GM12878 (cell line): ENCODE measurements around the gene ATP5PB. TPM values are rescaled to one million over a fixed set of nuclear protein-coding genes. Genes with fewer than 3 reads are reported as not detected.

ENCODE experiments used
- ATAC-seq: fragments of 200-7000 bp; cut with Tn5 transposase; 3 replicates; pipeline ENCODE4 v1.9.1; 2020; ENCODE audit warnings: mild to moderate bottlenecking, moderate library complexity
- BruUV-seq: library from RNA; stranded (reverse); fragments of 400-500 nt; replicated peaks from 2 replicates; lab custom pipeline; 2021; lab: Mats Ljungman, UMichigan
- CTCF ChIA-PET: fragments of 300-600 bp; sonication (Branson Sonifier 250); formaldehyde crosslinking; extraction: SDS; loops from one replicate; lab custom pipeline; 2021; ENCODE audit warnings: inconsistent platforms; lab: Yijun Ruan, JAX
- POLR2A ChIA-PET: fragments of 350-600 bp; formaldehyde crosslinking; extraction: SDS; loops from one replicate; lab custom pipeline; 2021; ENCODE audit warnings: inconsistent platforms; lab: Charles Lee
- RAD21 ChIA-PET: fragments of 300-600 bp; sonication (Branson Sonifier 250); formaldehyde crosslinking; loops from one replicate; lab custom pipeline; 2023; ENCODE audit warnings: antibody characterized with exemption; ENCODE audit not compliant: unreplicated experiment; lab: Charles Lee
- SMC1A ChIA-PET: fragments of 300-600 bp; sonication (Branson Sonifier 250); formaldehyde crosslinking; loops from one replicate; lab custom pipeline; 2023; ENCODE audit not compliant: unreplicated experiment, uncharacterized antibody; lab: Charles Lee
- DNase-seq: peaks from one replicate; pipeline ENCODE4 v3.0.0-alpha.2; 2011; ENCODE audit warnings: low read depth, low spot score
- FAIRE-seq: peaks from 3 replicates; lab custom pipeline; 2011; peaks lifted over from hg19 to GRCh38; lab: Jason Lieb, UNC
- H2AFZ ChIP-seq: 2 replicates; pipeline ENCODE4 v1.6.0; 2011; ENCODE audit warnings: low read depth, low read length, control low read depth; ENCODE audit not compliant: control insufficient read depth
- H3K27ac ChIP-seq: 2 replicates; pipeline ENCODE4 v1.5.1; 2011; ENCODE audit warnings: control low read depth; ENCODE audit not compliant: control insufficient read depth, insufficient read depth
- H3K27me3 ChIP-seq, 2 experiments: replicated peaks in 1 of 2; 2 replicates each; pipeline versions ENCODE4 v1.6.0 to v1.6.1; 2011; ENCODE audit warnings: low read length in 1 of 2; ENCODE audit not compliant: control insufficient read depth in 2 of 2, insufficient read depth in 2 of 2
- H3K36me3 ChIP-seq, 2 experiments: 2 replicates each; pipeline ENCODE4 v1.5.1; 2011; ENCODE audit warnings: low read length in 1 of 2; ENCODE audit not compliant: control insufficient read depth in 2 of 2, insufficient read depth in 2 of 2
- H3K4me1 ChIP-seq: 2 replicates; pipeline ENCODE4 v1.6.1; 2011; ENCODE audit warnings: mild to moderate bottlenecking, low read length, moderate library complexity, mixed read lengths; ENCODE audit not compliant: control insufficient read depth, insufficient read depth
- H3K4me2 ChIP-seq: 2 replicates; pipeline ENCODE4 v1.6.0; 2011; ENCODE audit warnings: control low read depth; ENCODE audit not compliant: control insufficient read depth, insufficient read depth
- H3K4me3 ChIP-seq: fragments of 200-600 bp; sonication (generic); 2 replicates; pipeline ENCODE4 v1.5.1; 2016
- H3K79me2 ChIP-seq: 2 replicates; pipeline ENCODE4 v1.6.0; 2011; ENCODE audit warnings: low read length; ENCODE audit not compliant: control insufficient read depth, insufficient read depth
- H3K9ac ChIP-seq: 2 replicates; pipeline ENCODE4 v1.8.0; 2011; ENCODE audit warnings: low read length, control low read depth, mixed read lengths; ENCODE audit not compliant: control insufficient read depth, insufficient read depth
- H3K9me3 ChIP-seq: replicated peaks from 3 replicates; pipeline ENCODE4 v1.5.1; 2011; ENCODE audit warnings: mild to moderate bottlenecking, low read length; ENCODE audit not compliant: control insufficient read depth, insufficient read depth
- H4K20me1 ChIP-seq: 2 replicates; pipeline ENCODE4 v1.6.0; 2011; ENCODE audit not compliant: control insufficient read depth, insufficient read depth
- CTCF ChIP-seq, 3 experiments: IDR thresholded peaks in 2 of 3; conservative IDR thresholded peaks in 1 of 3; 2 replicates each; pipeline ENCODE4 v1.5.1; 2011; ENCODE audit warnings: low read depth in 3 of 3, low read length in 3 of 3, mild to moderate bottlenecking in 3 of 3, control low read depth in 2 of 3, moderate library complexity in 2 of 3, inconsistent platforms in 1 of 3, mixed read lengths in 1 of 3; ENCODE audit not compliant: control insufficient read depth in 2 of 3, insufficient read depth in 1 of 3; ENCODE audit errors: extremely low read depth in 1 of 3
- GABPA ChIP-seq: IDR thresholded peaks from 2 replicates; pipeline ENCODE4 v1.6.1; 2014; ENCODE audit warnings: antibody characterized with exemption, low read depth, mild to moderate bottlenecking, inconsistent platforms
- POLR2AphosphoS5 ChIP-seq: IDR thresholded peaks from 2 replicates; pipeline ENCODE4 v1.6.1; 2011; ENCODE audit warnings: mild to moderate bottlenecking, low read length, inconsistent platforms
- RB1 ChIP-seq: fragments of 450-650 bp; formaldehyde crosslinking; IDR thresholded peaks from 2 replicates; pipeline ENCODE4 v1.6.1; 2017; ENCODE audit warnings: mild to moderate bottlenecking, borderline replicate concordance
- SP1 ChIP-seq: IDR thresholded peaks from one replicate; pipeline ENCODE4 v1.6.1; 2011; ENCODE audit warnings: low read depth, low read length
- ZNF217 ChIP-seq: fragments of 450-650 bp; IDR thresholded peaks from 2 replicates; pipeline ENCODE4 v1.6.1; 2017; ENCODE audit warnings: antibody characterized with exemption, mild to moderate bottlenecking
- ZNF687 ChIP-seq: fragments of 450-650 bp; IDR thresholded peaks from 2 replicates; pipeline ENCODE4 v1.6.1; 2017; ENCODE audit warnings: mild to moderate bottlenecking, moderate library complexity
- WGBS: methylation state at CpG from one replicate; pipeline ENCODE4 v1.1.6; 2016; ENCODE audit warnings: low lambda C conversion rate; ENCODE audit not compliant: insufficient replicate concordance, insufficient coverage; ENCODE audit errors: missing lambda C conversion rate; 5-methylcytosine and 5-hydroxymethylcytosine counted together
- in situ Hi-C: fragments of 300-500 bp; cut with MboI; formaldehyde crosslinking; loops from 9 replicates; pipeline ENCODE4 v1.14.3; 2018; ENCODE audit warnings: mixed read lengths
- intact Hi-C: fragments of 100-400 bp; cut with micrococcal nuclease; formaldehyde crosslinking; loops from one replicate; pipeline ENCODE4 v1.14.2; 2022; ENCODE audit not compliant: unreplicated experiment
- polyA plus RNA-seq, 11 experiments: library from polyadenylated mRNA; depleted of rRNA in 4 of 11; unstranded in 6 of 11; stranded (reverse) in 5 of 11; fragments of >200 nt; fragmentation: Nextera tagmentation in 4 of 11; fragmentation: Illumina TruSeq in 1 of 11; extraction: Ambion mirVana in 4 of 11; extraction: Trizol in 1 of 11; gene quantifications; 1 replicate in 1 of 11; 2 replicates in 10 of 11; pipeline versions ENCODE4 v1.2.1 to v1.2.3, GENCODE V29; 2011 to 2016; ENCODE audit warnings: inconsistent platforms in 2 of 11, missing spikeins in 2 of 11, low read depth in 1 of 11
- total RNA-seq, 4 experiments: library from RNA; depleted of rRNA in 3 of 4; stranded (reverse); fragments of >200 nt in 3 of 4; fragmentation: Illumina TruSeq in 1 of 4; extraction: Trizol in 1 of 4; gene quantifications; 2 replicates each; pipeline versions ENCODE4 v1.2.1 to v1.2.3, GENCODE V29; 2013 to 2021

The ATP5PB gene
- total and polyA plus RNA-seq, 10 of the 15 experiments (the other 5 are each of a cell fraction or from before 2014, with no cell fraction given) = 380 to 1,760 (median 677) TPM

GRCh38 chr1:111467865-111468716 lies 18.8 kb downstream of the ATP5PB start:
- Histone ChIP-seq H3K4me1 (peaks cover 12% of the 10 kb centered on the region), H4K20me1 (no peaks in the 10 kb centered on the region), H3K9ac (no peak overlapping the region), H3K27me3 (no peaks in the 10 kb centered on the region), H3K79me2 (no peaks in the 10 kb centered on the region), H3K27ac (no peak overlapping the region), H3K4me2 (no peak overlapping the region), H3K4me3 (no peak overlapping the region), H2AFZ (no peak overlapping the region), H3K36me3 (peaks cover 0 to 10% of the 10 kb centered on the region in 2 experiments; a peak in 1 of 4 replicates)
- POLR2A ChIA-PET = interaction anchor here (1.1 kb wide), 1 partner anchor 40 kb away, joined by 3 read pairs; no protein-coding TSS in a partner anchor
- RAD21 ChIA-PET = no interaction called here
- DNase-seq = no peak
- CTCF ChIA-PET = interaction anchor here (1.5 to 2.1 kb wide), 2 partner anchors 12 to 39 kb away, joined by 5 to 6 read pairs; no protein-coding TSS in a partner anchor
- no peak for ATAC-seq
- SMC1A ChIA-PET = no interaction called here
- no TSS peak for BruUV-seq
- intact Hi-C loops = loop anchor here (2.0 kb wide), 1 partner anchor 13 kb away; no protein-coding TSS in a partner anchor
- no peak for TF ChIP-seq GABPA
- TF ChIP-seq ZNF217 = no peak
- TF ChIP-seq POLR2AphosphoS5 = no peak
- no peak for TF ChIP-seq SP1
- TF ChIP-seq CTCF (IDR thresholded peaks at IDR 0.05 in 2 of 3, conservative IDR thresholded peaks at IDR 0.05 in 1 of 3; ENCODE audit: control insufficient read depth in 2 of 3, extremely low read depth in 1 of 3, insufficient read depth in 1 of 3, low read depth in 3 of 3, low read length in 3 of 3) = 0 out of 6 replicates have a peak, but pooled peaks of 1 of the 3 experiments have one; percentile 3
- no peak for TF ChIP-seq ZNF687
- TF ChIP-seq RB1 = no peak
- TF ChIP-seq, all 136 proteins: peak for 1
- no peaks in the 10 kb centered on the region; the same call in 2 of the 3 replicates for H3K9me3 ChIP-seq
- WGBS = 100% methylated on average over 2 of the region's 2 CpGs
- no peak for FAIRE-seq
- in situ Hi-C loops = no loop called here
